ENCODE results near the gene SIM1.
"Not testable (repeated sequence)": the region's sequence is repeated elsewhere in the genome, so short reads cannot be mapped to it uniquely, and the experiment has no call there.

SIM1 gene

DNA sequence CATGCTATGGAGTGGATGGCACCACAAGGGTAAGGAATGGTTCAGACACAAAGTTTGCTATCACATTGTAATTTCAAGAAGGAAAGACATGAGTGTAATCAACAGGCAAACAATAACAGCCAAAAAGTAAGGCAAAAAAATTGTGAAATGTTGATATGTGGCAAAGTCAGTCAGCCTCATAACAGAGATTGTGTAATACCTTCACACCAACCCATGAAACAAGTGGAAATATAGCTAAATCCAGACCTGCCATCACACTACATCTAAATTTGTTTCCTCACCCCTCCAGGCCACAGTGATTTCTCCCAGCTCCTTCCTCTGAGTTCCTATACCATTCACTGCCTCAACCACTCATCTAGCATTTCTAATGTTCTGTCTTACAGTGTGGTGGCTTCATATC, 37.3 kb downstream of the SIM1 start:
- no peak for DNase-seq (ENCODE audit: low spot score)

DNA sequence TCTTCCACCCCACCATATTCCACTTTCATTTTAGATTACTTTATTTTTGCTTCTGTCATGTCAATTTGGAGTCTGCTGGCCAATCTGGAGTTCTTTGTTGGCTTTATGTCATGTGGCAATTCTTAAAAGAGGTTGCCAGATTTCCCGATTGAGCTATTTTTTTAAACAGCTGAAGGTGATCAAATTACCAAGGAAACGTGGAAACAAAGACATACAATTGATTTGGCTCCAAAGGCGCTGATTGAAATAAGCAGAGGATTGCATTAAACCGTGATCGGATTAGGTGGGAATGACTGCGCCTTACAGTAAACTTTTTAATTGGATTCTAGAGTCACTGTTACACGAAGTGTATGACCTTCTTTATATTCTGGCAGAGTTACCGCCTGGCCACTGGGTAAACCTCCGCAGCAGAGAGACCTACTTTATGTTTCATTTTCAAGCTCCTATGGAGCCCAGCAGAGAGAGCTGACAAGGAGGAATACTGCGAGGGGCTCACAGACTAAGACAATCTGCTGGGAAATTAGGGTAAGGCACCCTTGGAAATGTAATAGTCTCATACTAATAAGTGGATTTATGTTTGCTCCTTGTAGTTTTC, 37.9 kb downstream of the SIM1 start:
- no peak for DNase-seq (ENCODE audit: low spot score)

DNA sequence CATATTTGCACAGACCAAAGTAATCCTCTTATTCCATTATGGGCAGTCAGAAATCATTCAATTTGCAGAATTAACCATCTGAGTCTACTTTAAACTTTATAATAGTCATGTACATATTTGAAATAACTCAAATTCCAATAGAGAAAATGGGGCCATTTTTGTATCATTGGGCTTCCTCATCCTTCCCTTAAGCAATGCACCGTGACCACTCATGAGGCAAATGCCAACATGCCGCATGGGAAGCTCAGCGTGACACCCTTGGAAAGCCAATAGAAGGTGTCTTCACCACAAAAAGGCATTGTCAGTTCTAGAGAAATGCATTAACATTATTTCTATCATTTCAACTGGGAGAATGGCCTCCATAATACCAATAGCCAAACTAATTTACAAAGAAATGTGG, 38.5 kb downstream of the SIM1 start:
- peak; percentile 87 for DNase-seq (ENCODE audit: low spot score)

DNA sequence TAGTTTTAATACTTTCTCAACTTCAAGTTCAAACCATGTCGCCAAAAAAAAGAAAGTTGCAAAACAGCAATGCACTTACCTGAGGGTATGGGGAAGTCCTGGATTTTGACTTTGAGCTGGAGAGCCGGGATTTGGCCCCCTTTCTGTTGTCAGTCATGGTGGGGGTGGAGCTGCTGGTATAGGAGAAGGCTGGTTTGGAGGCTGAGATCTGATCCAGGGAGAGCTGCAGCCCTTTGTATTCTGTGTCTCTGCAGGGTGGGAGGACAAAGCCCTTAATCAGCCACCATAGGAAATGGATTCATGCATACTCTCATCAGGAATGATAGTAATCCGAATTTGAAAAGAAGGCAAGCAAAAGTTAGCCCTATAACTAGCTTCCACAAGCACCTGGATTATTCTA, 44.0 kb downstream of the SIM1 start:
- DNase-seq (ENCODE audit: low spot score), result no peak

DNA sequence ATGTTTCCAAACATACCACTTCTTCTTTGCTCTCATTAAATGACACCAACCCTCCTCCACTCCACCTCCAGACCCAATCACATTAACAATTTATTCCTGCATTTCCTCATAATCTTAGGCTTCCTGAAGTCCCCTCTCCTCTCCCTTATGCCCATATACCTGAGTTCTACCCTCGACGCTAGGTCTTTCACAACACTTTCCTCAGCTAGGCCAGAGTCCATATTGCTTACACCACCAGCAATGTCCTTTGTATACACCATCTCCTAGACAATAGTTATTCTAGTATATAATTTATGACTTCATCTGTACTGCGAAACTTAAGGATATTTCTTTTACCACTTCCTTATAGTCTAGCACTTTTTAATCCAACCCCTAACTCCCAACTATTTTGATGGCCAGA, 47.7 kb downstream of the SIM1 start:
- no peak for DNase-seq (ENCODE audit: low spot score)

DNA sequence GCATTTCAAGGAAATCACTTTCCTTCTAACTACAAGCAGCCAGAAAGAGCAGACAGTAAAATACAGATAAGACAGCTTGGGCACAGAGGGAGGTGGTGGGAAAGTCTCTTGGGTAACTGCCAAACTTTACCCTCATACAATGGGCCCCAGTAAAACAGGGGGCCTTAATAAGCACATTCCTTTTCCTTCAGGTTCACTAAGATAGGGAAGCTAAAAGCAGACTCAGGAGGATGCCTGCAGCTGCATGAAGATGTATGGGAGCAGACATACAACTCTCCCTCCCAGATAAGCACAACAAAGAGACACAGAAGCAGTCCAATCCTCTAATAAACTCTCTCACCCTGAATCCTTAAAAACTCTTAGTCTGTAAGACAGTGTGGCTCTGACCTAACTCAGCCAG, 49.0 kb downstream of the SIM1 start:
- no peak for DNase-seq (ENCODE audit: low spot score)

DNA sequence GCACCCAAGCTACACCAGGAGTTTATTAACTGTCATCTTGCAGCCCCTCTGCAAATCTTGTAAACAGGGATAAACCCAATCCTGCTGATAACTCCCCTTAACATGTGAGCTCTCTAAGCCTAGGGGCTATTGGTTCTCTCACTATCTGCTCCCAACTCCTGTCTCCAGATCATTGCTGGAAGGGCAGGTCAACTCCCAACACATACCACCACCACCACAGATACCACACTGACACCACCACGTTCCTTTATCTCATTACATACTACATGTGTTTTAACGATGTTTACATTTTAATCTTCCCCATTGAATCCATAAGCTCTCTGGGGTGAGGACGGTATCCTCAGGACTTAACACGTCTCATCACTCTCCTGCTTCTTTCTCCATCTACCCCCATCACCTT, 51.8 kb downstream of the SIM1 start:
- no peak for DNase-seq (ENCODE audit: low spot score)

DNA sequence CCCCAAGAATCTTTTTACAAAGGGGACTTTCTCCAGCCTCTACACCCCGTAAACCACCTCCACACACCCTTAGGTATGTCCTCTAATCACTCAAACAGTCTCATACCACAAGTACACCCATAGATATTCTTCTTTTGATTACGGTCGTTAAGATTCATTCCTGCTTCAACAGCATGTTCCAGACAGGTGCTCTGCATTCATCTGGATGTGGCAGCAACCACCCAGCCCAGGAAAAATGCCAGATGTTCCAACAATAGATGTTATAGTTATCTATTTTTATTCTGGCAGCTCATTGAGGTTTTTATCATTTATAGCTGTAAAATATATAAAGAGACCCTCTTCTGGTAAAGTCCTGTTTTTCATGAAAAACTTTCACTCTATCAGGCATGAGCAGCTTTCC, 60.7 kb downstream of the SIM1 start:
- DNase-seq (ENCODE audit: low spot score), result no peak

DNA sequence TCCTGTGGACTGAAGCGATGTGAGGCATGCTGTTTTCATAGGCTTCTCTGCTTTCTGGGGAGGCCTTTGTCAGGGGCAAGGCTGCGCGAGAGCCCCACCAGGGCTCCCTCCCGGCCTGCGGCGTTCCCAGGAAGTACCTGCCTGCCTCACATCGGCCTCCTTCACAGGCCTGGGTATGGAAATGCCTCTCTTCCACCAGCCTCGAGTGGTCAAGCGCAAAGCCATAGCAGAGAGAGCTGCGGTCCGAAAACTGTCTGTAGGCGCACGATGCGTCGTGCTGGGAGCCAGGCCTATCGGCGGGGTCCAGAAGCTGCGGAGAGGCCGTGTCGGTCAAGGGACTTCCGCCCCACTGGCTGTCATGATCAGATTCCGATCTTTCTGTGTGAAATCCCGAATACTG, 71.2 kb downstream of the SIM1 start:
- DNase-seq (ENCODE audit: low spot score), result no peak

DNA sequence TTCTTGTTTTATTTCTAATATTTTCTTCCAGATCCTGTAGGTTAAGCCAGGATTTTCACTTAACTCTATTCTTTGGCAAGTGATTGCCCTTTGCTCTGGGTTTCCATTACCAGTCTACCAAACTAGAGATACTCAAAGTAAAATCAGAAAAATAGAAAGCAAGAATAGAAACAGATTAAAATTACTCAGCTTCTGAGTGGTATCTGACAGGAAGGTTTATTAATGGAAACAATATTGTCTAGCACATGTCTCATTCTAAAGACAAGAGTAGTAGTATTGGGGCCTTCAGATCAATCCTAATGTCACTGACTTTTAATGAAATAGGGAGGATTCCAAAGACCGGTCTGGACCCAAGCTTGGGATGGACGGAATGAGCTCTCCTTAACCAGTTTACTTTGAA, 72.3 kb downstream of the SIM1 start:
- DNase-seq (ENCODE audit: low spot score), result no peak

DNA sequence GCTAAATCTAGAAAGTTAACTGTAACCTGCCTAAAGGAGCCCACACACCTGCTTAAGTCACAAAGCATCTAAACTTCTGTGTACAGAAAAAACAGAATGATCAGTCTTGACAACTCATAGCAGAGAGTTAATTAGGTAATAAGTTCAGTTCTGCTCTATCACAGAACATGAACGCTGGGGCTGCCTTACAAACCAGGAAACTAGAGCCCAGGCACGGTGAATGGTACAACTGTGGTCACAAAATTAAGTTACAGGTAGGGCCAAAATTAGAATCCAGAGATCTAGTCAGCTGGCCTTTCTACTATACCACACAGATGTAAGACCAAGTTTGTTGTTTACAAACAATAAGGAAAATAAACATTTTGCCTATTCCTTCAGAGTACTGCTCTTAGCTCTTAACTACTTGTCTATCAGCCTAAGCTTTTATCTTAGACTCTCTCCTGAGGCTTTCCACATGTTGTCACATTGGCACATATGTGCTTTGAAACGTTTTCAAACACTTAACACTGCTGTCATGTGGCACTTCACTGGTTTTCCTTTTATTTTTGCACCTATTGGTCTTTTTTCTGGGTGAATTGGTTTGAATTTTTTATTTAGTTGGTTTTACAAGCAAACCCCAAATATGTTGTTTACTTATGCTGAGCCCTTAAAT, 75.7 kb downstream of the SIM1 start:
- DNase-seq (ENCODE audit: low spot score), result no peak

DNA sequence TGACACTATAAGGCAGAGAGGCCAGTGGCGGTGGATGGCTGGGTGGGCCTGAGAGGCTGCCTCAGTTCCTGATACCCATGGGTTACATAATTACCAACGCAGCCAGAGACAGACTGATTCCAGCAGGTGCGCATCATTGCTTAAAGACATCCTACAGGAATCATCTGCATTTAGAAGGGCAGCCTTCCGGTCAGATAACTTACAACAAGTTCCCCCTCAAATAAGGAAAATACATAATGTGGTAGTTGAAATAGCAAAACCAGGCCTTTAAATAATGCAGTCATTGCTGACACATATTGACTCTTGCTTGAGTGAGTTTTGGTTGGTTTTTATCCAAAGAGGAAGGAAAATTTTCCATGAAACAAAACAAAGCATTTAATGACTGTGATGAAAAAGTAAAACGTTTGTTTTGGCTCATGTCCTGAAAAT, 81.9 kb downstream of the SIM1 start:
- peak; percentile 34 for DNase-seq (ENCODE audit: low spot score)

DNA sequence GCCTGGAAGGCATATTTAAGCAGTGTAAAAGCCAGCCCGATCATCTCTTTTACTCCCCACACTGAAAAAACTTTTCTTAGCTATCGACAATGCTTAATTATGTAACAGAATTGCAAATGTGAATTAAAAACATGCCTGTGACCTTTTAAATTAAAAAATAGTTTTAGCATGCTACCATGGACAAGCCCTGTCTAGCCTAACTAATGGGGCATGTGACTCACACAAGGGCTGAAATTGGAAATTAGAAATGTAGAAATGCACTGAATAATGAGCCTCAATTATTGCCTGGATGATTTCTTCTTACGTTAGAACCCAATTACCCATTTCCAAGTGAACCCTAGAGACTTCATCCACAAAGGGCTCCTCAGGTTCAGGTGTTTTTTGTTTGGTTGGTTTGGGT, 82.7 kb downstream of the SIM1 start:
- DNase-seq (ENCODE audit: low spot score), result peak; percentile 13

DNA sequence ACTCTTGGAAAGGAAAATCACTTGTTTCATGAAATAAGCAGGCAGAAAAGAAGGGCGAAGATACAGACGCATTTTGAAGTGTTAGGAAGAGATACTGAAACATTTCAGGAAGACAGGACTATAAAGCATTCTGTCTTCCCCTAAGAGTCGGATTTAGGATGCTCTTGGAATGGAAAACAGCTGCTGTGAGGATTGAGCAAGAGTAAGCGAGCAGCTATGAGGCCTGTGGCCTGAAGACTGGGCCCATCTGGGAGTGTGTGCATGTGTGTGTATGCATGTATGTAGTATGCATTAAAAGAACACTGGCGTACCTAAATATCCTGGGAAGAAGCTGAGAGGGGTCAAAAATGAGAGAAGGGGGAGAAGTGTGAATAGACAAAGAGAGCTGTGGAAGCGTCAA, 83.6 kb downstream of the SIM1 start:
- DNase-seq (ENCODE audit: low spot score), result no peak

DNA sequence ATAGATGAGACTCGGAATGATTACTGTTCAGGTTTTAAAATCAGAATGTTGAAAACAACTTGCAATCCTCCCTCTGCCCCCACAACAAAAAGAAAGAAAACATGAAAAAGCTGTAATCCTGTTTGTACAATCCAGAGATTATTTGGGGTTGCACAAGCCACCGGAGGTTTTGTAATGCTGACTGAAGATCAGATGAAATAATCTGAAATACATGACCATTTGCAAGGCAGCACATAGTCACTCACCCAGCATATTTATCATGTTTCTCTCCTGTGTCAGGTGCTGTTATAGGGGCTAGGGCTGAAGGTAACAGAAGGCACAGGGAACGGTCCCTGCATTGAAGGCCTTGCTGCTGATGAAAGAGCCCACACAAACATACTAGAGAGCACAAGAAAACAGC, 85.3 kb downstream of the SIM1 start:
- DNase-seq (ENCODE audit: low spot score), result no peak

DNA sequence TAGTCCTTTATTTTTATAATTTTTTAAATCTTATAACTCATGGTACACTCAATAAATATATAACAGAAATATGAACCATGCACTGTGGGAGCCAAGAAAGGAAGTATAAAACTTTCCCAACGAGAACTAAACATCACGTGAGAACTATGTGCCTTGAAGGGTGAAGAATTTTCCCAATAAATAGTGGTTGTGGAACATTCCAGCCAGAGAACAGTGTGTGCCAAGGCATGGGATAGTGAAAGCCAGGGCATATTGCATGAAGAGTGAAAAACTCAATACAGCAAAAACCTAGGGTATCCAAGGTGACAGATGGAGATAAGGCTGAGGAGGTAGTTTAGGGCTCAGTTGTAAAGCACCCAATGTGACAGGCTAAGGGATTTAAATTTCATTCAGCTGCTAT, 86.1 kb downstream of the SIM1 start:
- no peak for DNase-seq (ENCODE audit: low spot score)

DNA sequence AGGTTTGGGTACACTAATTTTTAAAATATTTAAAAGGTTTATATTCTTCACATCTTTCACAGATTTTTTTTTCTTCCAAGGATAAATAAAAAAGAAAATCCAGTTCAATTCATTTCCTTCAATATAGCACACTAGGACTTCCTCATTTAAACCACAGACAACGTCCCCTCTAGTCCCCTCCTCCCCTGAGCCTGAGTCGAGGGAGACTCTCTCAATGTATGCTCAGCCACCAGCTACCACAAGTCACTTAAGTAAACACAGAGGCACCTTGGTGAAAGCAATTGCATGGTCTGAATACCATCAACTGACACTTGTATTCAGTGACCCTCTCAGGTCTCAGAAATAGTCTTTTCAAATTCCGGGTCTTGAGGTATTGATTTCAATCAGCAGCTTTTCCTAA, 88.6 kb downstream of the SIM1 start:
- DNase-seq (ENCODE audit: low spot score), result no peak

DNA sequence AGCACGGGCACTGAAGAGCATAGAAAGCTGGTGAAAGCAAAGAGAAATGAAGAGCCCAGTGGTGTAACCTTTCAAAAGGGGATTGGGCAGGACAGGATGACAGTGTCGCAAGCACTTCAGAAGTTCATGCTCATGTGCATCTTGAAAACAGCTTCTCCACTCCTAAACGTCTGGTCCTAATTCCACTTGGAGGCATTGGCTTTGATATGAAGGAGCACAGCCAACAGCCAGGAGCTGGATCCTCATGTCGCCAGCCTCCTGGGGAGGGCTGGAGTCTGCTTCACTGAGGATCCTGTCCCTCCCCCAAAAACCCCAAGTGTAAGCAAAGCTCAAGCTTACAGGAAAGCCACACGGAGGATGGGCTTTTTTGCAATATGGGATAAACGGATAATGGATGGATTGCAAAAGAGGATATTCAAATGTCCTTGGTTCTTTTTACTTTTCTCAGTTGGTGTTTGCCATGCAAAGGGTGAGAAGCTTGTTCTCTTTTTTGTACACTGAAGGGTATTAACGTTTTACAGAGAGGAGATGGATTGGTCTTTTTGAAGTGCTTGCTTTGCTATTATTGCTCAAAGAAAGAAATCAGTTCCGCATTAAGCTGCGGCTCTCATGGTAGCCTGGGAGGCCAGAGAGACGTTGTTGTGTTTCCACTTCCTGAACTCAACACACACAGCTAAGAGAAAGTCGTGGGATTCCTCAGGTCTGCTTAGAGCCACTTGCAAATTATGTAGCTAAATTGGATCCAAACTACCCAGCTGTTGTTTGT, 92.2 kb downstream of the SIM1 start:
- DNase-seq (ENCODE audit: low spot score), result no peak

DNA sequence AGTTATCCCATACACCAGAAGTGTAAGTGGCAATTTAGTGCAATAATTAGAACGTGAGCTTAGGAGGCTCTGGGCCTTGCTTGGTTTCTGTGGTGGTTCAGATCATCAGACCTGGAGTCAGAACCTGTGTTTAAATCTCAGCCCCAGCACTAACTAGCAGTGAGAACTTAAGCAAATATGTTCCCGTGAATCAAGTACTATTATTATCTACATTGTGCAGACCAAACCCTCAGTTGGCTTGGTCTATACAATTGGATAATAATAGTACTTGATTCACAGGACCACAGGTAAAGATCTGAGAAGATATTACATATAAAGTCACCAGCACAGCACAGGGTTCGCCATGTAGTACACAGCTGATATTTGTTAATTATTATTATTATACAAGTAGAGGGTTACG, 93.1 kb downstream of the SIM1 start:
- DNase-seq (ENCODE audit: low spot score), result no peak

DNA sequence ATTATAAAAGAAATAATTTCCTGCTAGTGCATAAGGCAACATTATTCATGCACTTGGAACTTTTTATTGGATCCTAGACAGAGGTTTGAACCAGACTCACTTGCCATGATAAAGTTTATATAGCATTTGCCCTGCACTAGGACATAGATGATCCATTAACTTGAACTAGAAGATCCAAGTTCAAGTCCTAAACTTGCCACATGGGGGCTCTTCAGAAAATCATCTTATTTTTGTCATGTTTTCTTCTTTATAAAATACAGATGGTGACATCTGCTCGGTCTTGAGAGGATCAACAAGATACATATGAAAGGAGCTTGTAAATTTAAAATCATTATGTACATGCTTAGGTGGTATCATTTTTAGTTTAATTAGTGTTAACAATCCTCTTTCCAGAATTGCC, 94.5 kb downstream of the SIM1 start:
- DNase-seq (ENCODE audit: low spot score), result no peak

DNA sequence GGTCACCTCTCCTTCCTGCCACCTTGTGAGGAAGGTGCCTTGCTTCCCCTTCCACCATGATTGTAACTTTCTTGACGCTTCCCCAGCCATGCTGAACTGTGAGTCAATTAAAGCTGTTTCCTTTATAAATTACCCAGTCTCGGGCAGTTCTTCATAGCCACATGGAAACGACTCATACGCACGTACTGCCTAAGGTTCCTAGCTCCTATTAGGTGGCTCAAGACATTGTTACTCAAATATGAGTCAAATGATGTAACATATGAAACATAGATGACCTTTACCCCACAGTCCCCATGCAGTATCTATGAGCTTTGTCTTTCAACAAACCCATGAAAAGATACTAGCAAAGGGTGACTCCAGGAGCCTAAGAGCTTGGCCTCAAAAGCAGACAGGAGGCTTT, 98.3 kb downstream of the SIM1 start:
- peak; percentile 94 for DNase-seq (ENCODE audit: low spot score)

DNA sequence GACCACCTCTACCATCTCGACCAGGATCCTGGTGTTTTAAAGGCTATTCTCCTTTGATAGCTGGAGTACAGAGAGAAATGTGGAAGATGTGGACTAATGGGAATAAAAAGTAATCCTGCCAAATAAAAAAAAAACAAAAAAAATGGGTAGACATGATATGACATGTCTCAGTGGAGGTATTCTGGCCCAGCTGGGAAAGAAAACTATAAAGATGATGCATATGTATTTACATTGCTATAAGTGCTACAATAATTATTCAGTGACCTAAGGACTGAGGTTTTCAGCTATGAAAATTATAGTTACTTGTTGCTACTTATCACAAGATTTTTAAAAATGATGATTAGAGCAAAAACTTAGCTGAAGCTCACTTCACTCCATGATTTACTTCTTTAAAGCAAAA, 101.1 kb downstream of the SIM1 start:
- no peak for DNase-seq (ENCODE audit: low spot score)

DNA sequence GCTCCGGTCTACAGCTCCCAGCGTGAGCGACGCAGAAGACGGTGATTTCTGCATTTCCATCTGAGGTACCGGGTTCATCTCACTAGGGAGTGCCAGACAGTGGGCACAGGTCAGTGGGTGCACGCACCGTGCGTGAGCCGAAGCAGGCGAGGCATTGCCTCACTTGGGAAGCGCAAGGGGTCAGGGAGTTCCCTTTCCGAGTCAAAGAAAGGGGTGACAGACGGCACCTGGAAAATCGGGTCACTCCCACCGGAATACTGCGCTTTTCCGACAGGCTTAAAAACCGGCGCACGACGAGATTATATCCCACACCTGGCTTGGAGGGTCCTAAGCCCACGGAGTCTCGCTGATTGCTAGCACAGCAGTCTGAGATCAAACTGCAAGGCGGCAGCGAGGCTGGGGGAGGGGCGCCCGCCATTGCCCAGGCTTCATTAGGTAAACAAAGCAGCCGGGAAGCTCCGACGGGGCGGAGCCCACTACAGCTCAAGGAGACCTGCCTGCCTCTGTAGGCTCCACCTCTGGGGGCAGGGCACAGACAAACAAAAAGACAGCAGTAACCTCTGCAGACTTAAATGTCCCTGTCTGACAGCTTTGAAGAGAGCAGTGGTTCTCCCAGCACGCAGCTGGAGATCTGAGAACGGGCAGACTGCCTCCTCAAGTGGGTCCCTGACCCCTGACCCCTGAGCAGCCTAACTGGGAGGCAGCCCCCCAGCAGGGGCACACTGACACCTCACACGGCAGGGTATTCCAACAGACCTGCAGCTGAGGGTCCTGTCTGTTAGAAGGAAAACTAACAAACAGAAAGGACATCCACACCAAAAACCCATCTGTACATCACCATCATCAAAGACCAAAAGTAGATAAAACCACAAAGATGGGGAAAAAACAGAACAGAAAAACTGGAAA, 109.7 kb downstream of the SIM1 start:
- DNase-seq (ENCODE audit: low spot score), result not testable (repeated sequence)
